ENCODE results near the gene ANKFN1. TPM values are rescaled to one million over a fixed set of nuclear protein-coding genes. Genes with fewer than 3 reads are reported as not detected.

Gene ANKFN1
- total and polyA plus RNA-seq, 2 of the 13 experiments (the other 11 are each of a cell fraction or from before 2014, with no cell fraction given) = not detected

DNA sequence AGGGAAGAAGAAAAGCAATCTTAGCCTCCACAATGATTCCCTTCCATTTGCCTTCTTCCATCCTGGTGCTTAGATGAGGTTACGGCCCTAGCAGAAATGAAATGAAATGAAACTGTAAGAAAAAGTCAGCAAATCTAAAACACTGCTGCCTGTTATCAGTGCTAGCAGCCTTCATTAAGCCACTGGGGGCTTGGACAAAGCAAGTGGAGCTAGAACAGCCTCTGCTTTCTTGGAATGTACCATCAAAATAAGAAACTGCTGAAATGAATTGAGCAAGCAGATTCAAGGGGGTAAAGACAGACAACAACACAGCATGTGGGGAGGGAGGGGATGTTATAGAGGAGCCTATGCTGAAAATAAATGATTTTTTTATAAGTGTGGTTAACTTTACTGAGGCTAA is 5.1 kb downstream of the ANKFN1 start:
- BruUV-seq (replicated peaks) = no TSS peak
- Histone ChIP-seq H2AFZ (ENCODE audit: low read length) (no peak overlapping the region), H3K79me2 (ENCODE audit: insufficient read depth, low read length) (no peaks in the 10 kb centered on the region), H3K4me3 (replicated peaks in 1 of 3; ENCODE audit: insufficient read depth in 1 of 3, low read depth in 2 of 3, low read length in 3 of 3) (no peak overlapping the region), H3K36me3 (replicated peaks in 1 of 2; ENCODE audit: control insufficient read depth in 1 of 2, insufficient read depth in 2 of 2, low read length in 2 of 2) (no peaks in the 10 kb centered on the region), H3K4me1 (ENCODE audit: insufficient read depth, low read length) (no peaks in the 10 kb centered on the region), H3K9ac (ENCODE audit: insufficient read depth, low read depth, low read length) (no peak overlapping the region), H3K4me2 (ENCODE audit: low read depth, low read length) (no peak overlapping the region), H3K9me3 (ENCODE audit: low read length) (no peaks in the 10 kb centered on the region), H3K27ac (ENCODE audit: extremely low read length, insufficient read depth, low read length) (no peak overlapping the region), H4K20me1 (ENCODE audit: insufficient read depth, low read length) (no peaks in the 10 kb centered on the region), H3K27me3 (ENCODE audit: control insufficient read depth in 1 of 2, insufficient read depth in 2 of 2, low read length in 2 of 2) (no peaks in the 10 kb centered on the region; a peak in 1 of 5 replicates)
- ATAC-seq (no peak), DNase-seq (ENCODE audit: low spot score) (no peak), FAIRE-seq (no peak)
- in situ Hi-C loops (cut with HindIII; ENCODE audit: extremely low pct_ligation_motif_present, low pct_unique_long_range_greater_than_20kb) = no loop called here
- WGBS (ENCODE audit: low lambda C conversion rate) = 87% methylated on average over 1 of the region's 1 CpG
- ChIA-PET CTCF (ENCODE audit: low intra/inter-chr PET ratio, low total read pairs) (no interaction called here), POLR2A (no interaction called here)
- intact Hi-C loops (cut with micrococcal nuclease; ENCODE audit: unreplicated experiment) = no loop called here
- TF ChIP-seq HOXA9 (CRISPR knock-in tag; IDR thresholded peaks at IDR 0.05; ENCODE audit: borderline replicate concordance) (no peak), KDM6A (CRISPR knock-in tag; IDR thresholded peaks at IDR 0.05; ENCODE audit: low read depth) (no peak), ZFP36L2 (CRISPR knock-in tag; IDR thresholded peaks at IDR 0.05) (no peak), SIX4 (CRISPR knock-in tag; IDR thresholded peaks at IDR 0.05) (no peak), BRCA1 (CRISPR knock-in tag; IDR thresholded peaks at IDR 0.05) (no peak), ZNF350 (CRISPR knock-in tag; IDR thresholded peaks at IDR 0.05; ENCODE audit: borderline replicate concordance, low read depth) (no peak), ZNF549 (CRISPR knock-in tag; IDR thresholded peaks at IDR 0.05) (no peak), ZSCAN29 (CRISPR knock-in tag; conservative IDR thresholded peaks at IDR 0.05) (no peak), ZNF790 (CRISPR knock-in tag; IDR thresholded peaks at IDR 0.05; ENCODE audit: borderline replicate concordance) (no peak), NCOA1 (CRISPR knock-in tag; IDR thresholded peaks at IDR 0.05) (no peak), ZNF841 (CRISPR knock-in tag; IDR thresholded peaks at IDR 0.05; ENCODE audit: borderline replicate concordance) (no peak), MED1 (CRISPR knock-in tag; IDR thresholded peaks at IDR 0.05) (no peak)
- TF ChIP-seq, protein P1, sequence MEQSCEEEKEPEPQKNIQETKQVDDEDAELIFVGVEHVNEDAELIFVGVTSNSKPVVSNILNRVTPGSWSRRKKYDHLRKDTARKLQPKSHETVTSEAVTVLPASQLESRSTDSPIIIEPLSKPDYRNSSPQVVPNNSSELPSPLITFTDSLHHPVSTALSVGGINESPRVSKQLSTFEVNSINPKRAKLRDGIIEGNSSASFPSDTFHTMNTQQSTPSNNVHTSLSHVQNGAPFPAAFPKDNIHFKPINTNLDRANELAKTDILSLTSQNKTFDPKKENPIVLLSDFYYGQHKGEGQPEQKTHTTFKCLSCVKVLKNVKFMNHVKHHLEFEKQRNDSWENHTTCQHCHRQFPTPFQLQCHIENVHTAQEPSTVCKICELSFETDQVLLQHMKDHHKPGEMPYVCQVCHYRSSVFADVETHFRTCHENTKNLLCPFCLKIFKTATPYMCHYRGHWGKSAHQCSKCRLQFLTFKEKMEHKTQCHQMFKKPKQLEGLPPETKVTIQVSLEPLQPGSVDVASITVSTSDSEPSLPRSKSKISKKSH (CRISPR knock-in tag; IDR thresholded peaks at IDR 0.05; ENCODE audit: borderline replicate concordance) = no peak
- TF ChIP-seq, protein P2, sequence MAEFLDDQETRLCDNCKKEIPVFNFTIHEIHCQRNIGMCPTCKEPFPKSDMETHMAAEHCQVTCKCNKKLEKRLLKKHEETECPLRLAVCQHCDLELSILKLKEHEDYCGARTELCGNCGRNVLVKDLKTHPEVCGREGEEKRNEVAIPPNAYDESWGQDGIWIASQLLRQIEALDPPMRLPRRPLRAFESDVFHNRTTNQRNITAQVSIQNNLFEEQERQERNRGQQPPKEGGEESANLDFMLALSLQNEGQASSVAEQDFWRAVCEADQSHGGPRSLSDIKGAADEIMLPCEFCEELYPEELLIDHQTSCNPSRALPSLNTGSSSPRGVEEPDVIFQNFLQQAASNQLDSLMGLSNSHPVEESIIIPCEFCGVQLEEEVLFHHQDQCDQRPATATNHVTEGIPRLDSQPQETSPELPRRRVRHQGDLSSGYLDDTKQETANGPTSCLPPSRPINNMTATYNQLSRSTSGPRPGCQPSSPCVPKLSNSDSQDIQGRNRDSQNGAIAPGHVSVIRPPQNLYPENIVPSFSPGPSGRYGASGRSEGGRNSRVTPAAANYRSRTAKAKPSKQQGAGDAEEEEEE (CRISPR knock-in tag; IDR thresholded peaks at IDR 0.05; ENCODE audit: borderline replicate concordance) = no peak
- TF ChIP-seq, protein P3, sequence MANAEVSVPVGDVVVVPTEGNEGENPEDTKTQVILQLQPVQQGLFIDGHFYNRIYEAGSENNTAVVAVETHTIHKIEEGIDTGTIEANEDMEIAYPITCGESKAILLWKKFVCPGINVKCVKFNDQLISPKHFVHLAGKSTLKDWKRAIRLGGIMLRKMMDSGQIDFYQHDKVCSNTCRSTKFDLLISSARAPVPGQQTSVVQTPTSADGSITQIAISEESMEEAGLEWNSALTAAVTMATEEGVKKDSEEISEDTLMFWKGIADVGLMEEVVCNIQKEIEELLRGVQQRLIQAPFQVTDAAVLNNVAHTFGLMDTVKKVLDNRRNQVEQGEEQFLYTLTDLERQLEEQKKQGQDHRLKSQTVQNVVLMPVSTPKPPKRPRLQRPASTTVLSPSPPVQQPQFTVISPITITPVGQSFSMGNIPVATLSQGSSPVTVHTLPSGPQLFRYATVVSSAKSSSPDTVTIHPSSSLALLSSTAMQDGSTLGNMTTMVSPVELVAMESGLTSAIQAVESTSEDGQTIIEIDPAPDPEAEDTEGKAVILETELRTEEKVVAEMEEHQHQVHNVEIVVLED (CRISPR knock-in tag; IDR thresholded peaks at IDR 0.05; ENCODE audit: borderline replicate concordance) = no peak

Measured in HepG2 (cell line).